ENCODE data around the gene HSD17B1. TPM values are rescaled to one million over a fixed set of nuclear protein-coding genes. Genes with fewer than 3 reads are reported as not detected.

The HSD17B1 gene
- total RNA-seq, 1 donor from 2014 or later: 1.4 TPM

- peak within 1 kb of the TSS; percentile 98 for H3K27ac Mint-ChIP-seq (ENCODE audit: unreplicated experiment)
- H3K27me3 Mint-ChIP-seq (ENCODE audit: low read depth): no peaks in the 10 kb centered on the region
- DNase-seq (ENCODE audit: low spot score): peak; percentile 98
- peaks cover 12% of the 10 kb centered on the region for H3K36me3 Mint-ChIP-seq (ENCODE audit: low read depth)
- TF ChIP-seq, protein P1, sequence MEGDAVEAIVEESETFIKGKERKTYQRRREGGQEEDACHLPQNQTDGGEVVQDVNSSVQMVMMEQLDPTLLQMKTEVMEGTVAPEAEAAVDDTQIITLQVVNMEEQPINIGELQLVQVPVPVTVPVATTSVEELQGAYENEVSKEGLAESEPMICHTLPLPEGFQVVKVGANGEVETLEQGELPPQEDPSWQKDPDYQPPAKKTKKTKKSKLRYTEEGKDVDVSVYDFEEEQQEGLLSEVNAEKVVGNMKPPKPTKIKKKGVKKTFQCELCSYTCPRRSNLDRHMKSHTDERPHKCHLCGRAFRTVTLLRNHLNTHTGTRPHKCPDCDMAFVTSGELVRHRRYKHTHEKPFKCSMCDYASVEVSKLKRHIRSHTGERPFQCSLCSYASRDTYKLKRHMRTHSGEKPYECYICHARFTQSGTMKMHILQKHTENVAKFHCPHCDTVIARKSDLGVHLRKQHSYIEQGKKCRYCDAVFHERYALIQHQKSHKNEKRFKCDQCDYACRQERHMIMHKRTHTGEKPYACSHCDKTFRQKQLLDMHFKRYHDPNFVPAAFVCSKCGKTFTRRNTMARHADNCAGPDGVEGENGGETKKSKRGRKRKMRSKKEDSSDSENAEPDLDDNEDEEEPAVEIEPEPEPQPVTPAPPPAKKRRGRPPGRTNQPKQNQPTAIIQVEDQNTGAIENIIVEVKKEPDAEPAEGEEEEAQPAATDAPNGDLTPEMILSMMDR (IDR thresholded peaks at IDR 0.05): peak; percentile 46
- H3K4me3 Mint-ChIP-seq (ENCODE audit: unreplicated experiment): peak within 1 kb of the TSS; percentile 87
- H3K4me1 Mint-ChIP-seq (ENCODE audit: low read depth): peaks cover 25% of the 10 kb centered on the region
- no peaks in the 10 kb centered on the region for H3K9me3 Mint-ChIP-seq (ENCODE audit: low read depth)
Observed at GRCh38 chr17:42577532-42578281, 25.0 kb downstream of the HSD17B1 start, which contains the start of gene PSMC3IP. PSMC3IP (minus strand) TSS chr17:42577729; CDS start chr17:42577686, 43 bp downstream.

DNA sequence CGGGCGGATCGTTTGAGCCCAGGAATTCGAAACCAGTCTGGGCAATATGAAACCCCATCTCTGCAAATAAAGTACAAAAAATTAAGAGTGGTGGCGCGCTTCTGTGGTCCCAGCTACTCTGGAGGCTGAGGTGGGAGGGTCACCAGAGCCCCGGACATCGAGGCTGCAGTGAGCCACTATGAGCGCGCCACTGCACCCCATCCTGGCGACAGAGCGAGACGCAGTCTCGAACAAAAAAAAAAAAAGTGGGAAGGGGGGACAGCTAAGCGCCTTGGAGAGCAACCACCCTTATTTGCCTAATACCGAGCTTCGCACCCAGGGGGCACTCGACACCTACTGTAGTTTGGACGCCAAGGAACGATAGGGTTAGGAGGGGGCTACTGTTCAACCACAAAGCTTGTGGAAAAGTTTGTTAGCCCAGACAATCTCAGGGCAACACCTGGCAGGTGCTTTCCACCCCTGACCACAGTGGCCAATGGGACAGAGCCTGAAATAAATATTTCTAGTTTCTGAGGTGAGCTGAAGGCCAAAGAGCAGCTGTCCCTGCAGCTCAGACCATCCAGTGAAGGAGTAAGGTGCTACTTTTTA is 25.7 kb downstream of the HSD17B1 start:
- DNase-seq (ENCODE audit: low spot score): no peak
- TF ChIP-seq, protein P1 (IDR thresholded peaks at IDR 0.05): peak; percentile 85

DNA sequence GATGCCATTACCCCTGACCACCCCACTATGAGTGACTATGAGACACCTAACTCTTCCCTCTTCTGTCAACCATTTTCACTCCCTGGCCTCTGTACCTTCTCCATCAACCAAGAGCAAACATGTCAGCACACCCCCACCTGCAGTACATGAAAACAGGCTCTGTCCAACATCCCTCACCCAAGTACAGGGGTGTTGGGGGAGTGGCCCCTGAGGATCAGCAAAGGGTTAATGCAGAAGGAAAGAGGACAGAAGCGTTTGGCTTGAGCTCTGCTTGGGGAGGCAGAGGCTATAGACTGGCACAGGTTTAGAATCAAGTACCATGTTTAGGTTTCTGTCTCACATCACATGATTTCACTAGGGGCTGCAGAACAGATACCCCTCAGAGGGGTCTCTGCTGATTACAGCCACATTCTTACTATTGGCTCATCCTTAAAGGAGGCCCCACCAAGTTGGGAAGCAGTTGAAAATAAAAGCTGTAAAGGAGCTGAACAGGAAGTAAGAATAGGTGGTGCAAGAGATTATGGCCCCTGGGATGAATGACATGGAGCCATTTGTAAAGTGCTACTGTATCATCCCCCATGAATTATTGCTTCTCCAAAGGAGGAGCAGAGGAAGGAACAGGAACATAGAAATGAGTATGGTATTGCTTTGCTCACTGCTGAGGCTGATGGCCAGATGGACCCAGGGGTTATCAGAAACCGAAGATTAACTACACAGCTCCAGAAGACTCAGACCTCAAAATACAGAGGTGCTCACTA is 27.2 kb downstream of the HSD17B1 start:
- Mint-ChIP-seq H3K27me3 (ENCODE audit: low read depth) (no peaks in the 10 kb centered on the region), H3K36me3 (ENCODE audit: low read depth) (peaks cover 14% of the 10 kb centered on the region), H3K9me3 (ENCODE audit: low read depth) (no peaks in the 10 kb centered on the region), H3K27ac (ENCODE audit: unreplicated experiment) (peak overlapping the region; percentile 37), H3K4me3 (ENCODE audit: unreplicated experiment) (no peak overlapping the region), H3K4me1 (ENCODE audit: low read depth) (peaks cover 25% of the 10 kb centered on the region)
- no peak for DNase-seq (ENCODE audit: low spot score)
- TF ChIP-seq, protein P1 (IDR thresholded peaks at IDR 0.05): no peak

More for the DNA sequence above, 25.7 kb downstream of the HSD17B1 start:
- H3K4me1 Mint-ChIP-seq (ENCODE audit: low read depth): peaks cover 25% of the 10 kb centered on the region
- H3K9me3 Mint-ChIP-seq (ENCODE audit: low read depth): no peaks in the 10 kb centered on the region
- peak overlapping the region; percentile 87 for H3K4me3 Mint-ChIP-seq (ENCODE audit: unreplicated experiment)
- peaks cover 13% of the 10 kb centered on the region for H3K36me3 Mint-ChIP-seq (ENCODE audit: low read depth)
- H3K27me3 Mint-ChIP-seq (ENCODE audit: low read depth): no peaks in the 10 kb centered on the region
- H3K27ac Mint-ChIP-seq (ENCODE audit: unreplicated experiment): peak overlapping the region; percentile 98

GRCh38 chr17:42581744-42582270 is 29.1 kb downstream of the HSD17B1 start:
- Mint-ChIP-seq H3K36me3 (ENCODE audit: low read depth) (peaks cover 17% of the 10 kb centered on the region), H3K4me3 (ENCODE audit: unreplicated experiment) (no peak overlapping the region), H3K4me1 (ENCODE audit: low read depth) (peaks cover 15% of the 10 kb centered on the region), H3K9me3 (ENCODE audit: low read depth) (no peaks in the 10 kb centered on the region), H3K27me3 (ENCODE audit: low read depth) (no peaks in the 10 kb centered on the region), H3K27ac (ENCODE audit: unreplicated experiment) (no peak overlapping the region)
- DNase-seq (ENCODE audit: low spot score): no peak
- TF ChIP-seq, protein P1 (IDR thresholded peaks at IDR 0.05): no peak

GRCh38 chr17:42584880-42585279 is 32.2 kb downstream of the HSD17B1 start:
- Mint-ChIP-seq H3K27me3 (ENCODE audit: low read depth) (no peaks in the 10 kb centered on the region), H3K4me1 (ENCODE audit: low read depth) (peaks cover 2% of the 10 kb centered on the region), H3K4me3 (ENCODE audit: unreplicated experiment) (no peak overlapping the region), H3K9me3 (ENCODE audit: low read depth) (no peaks in the 10 kb centered on the region), H3K27ac (ENCODE audit: unreplicated experiment) (no peak overlapping the region), H3K36me3 (ENCODE audit: low read depth) (peaks cover 24% of the 10 kb centered on the region)
- no peak for DNase-seq (ENCODE audit: low spot score)
- TF ChIP-seq, protein P1 (IDR thresholded peaks at IDR 0.05): no peak
